ENCODE results near the gene KCP.
A peak's percentile ranks its signal among the peaks of the same experiment; 100 is the strongest.

Gene KCP

DNA sequence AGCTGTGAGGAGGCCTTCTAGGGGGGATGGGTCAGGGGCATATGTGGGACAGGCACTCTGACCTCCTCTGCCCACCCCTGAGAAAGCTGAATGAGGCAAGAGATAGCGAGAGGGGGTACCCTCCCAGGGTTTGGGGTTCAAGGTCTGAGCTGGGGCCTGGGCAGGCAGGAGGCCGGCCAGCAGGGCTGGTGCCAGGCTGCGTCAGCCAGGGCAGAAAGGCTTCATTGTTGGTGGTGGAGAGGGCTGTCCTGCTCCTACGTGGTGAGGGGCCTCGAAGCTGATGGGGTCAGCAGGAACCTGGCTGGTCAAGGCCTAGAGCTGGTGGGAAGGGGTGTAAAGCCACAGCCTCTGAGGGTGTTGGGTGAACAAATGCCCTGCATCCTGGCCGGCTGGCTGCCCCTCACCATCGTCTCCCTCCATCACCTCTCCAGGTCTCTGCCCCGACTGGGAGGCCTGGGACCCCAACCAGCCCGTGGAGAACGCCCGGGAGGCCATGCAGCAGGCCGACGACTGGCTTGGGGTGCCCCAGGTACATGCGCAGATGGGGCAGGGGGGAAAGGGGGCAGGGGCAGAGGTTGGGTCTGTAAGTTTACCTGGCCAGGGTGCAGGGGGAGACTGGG, 73.7 kb downstream of the KCP start:
- no peak for DNase-seq

GRCh38 chr7:128835790-128836641, 74.5 kb downstream of the KCP start:
- no peak for DNase-seq

- DNase-seq, result no peak
Measured at GRCh38 chr7:128835231-128835751, 75.2 kb downstream of the KCP start.

DNA sequence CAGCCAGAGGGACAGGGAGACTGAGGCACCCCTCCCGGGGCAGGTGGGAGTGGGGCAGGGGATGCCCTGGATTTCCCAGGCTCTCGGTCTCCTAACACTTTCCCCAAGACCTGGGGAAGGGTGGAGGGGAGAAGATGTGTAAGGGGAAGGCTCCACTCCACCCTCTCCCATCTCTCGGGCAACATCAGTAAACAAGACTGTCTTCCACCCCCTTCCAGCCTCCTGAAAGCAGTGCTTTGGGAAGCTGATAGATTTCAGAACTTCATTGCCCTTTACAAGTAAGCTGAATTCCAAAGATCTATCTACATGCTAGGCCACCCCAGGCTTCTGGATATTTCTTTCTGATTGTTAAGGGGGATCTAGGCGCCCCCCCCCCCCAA, 76.6 kb downstream of the KCP start:
- DNase-seq, result no peak

DNA sequence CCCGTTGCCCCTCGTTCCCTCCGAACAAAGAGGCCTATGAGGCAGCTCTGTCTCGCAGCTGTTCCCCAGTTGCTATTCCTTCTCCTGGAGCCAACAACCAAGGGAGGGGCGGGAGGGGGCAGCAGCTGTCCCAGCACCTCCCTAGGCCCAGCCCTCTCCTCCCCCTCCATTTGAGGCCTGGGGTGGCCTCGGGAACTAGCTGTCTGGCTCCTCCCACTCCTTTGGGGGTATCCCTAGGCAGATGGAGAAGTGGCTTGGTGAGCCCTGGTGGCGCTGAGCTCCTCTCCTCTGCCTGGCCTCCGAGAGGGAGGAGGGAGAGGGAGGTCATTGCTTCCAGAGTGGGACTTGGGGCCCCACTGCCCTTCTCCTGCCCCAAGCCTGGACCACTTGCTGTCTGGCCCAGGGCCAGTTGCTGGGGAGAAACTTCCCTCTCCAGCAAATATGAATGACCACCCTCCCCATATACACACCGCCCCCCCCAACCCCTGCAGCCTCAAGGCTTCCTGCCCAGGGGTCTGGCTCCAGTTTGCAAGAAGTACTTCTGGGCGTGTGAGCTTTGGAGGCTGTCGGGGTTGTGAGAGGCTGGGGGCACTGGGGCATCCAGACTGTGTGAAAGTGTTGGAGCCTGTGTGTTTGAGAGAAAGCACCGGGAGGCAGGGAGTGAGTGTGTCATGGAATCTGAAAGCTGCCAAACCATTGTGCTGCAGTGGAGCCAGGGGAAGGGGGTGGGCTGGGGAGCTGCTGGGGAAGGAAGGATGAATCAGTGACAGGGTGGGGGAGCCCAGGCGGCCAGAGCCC, 77.2 kb downstream of the KCP start:
- peak; percentile 67 to 78 for DNase-seq

- DNase-seq, result no peak
Measured at GRCh38 chr7:128832880-128833147, 77.7 kb downstream of the KCP start.

DNA sequence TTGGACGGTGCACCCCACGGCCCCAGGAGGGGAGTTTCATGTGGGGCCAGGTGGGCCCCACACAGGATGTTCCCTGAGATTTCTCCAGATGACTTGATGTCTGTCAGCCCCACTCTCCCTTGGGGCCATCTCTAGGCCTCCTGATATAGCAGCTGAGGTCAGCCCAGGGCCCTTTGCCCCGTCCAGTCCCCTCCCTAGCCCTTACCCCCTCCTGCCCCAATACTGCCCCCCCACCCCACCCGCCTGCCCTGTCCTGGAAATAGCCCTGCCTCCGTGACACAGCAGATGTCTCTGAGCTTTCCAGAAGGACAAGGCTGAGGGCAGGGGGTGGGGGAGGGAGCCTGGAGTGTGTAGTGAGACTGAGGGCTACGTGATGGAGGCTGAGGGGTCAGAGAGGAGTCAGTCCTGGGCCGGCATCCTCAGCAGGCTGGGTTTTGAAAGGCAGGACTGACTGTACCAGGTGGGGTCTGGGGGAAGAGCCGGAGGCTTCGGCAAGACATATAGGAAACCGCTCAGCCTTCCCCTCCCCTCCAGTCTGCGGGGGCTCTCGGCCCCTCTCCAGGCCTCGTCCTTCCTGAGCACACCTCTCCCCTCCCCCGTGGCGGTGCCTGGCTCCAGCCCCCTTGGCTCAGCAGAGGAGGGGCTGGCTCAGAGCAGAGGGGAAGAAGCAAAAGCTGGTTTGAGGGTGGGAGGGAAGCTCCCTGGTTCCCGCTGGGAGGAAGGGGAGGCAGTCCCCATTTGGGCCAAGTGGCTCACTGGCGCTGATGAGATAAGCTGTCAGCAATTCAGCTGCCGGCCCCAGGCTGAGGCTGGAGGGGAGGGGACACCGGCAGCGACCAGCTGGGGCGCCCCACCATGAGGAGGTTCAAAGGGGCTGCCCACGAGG, 78.3 kb downstream of the KCP start:
- no peak for DNase-seq

DNA sequence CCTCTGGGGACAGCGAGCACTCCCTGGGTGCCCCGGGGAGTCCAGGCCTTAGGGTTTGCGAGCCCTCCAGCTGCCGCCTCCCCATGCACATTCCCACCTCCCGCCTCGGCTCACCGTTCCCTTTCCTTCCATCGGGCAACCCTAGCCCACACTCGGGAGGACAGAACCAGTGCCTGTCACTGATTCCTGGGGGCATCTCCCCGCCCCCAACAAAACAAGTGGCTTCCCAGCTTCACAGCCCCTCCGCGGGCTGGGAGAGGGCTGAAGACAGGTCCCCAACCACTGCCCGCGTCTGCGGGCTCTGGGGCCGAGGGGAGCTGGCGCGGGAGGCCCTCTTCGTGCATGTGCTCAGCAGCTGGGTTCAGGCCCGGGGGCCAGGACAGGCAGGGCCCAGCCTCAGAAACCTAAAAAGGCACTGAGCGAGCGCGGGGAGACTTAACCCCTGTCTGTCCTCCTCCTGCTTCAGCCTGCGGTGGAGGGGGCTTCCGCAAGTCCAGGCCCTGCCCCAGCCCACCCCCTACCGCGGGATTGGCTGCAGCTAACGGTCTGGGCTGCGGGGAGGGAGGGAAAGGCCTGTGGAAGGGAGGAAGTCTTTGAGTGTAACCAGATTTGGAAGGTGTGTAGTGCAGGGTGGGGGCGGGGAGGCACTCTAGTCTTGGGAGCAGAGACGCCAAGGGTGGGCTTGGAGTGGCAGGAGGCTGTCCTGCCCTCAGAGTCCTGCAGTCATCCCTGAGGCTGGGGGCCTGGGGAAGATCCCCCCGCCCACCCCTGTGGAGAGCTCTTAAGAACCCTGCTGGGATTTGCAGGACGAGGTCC, 79.1 kb downstream of the KCP start:
- peak in 1 of 2 experiments; percentile 8 for DNase-seq

DNA sequence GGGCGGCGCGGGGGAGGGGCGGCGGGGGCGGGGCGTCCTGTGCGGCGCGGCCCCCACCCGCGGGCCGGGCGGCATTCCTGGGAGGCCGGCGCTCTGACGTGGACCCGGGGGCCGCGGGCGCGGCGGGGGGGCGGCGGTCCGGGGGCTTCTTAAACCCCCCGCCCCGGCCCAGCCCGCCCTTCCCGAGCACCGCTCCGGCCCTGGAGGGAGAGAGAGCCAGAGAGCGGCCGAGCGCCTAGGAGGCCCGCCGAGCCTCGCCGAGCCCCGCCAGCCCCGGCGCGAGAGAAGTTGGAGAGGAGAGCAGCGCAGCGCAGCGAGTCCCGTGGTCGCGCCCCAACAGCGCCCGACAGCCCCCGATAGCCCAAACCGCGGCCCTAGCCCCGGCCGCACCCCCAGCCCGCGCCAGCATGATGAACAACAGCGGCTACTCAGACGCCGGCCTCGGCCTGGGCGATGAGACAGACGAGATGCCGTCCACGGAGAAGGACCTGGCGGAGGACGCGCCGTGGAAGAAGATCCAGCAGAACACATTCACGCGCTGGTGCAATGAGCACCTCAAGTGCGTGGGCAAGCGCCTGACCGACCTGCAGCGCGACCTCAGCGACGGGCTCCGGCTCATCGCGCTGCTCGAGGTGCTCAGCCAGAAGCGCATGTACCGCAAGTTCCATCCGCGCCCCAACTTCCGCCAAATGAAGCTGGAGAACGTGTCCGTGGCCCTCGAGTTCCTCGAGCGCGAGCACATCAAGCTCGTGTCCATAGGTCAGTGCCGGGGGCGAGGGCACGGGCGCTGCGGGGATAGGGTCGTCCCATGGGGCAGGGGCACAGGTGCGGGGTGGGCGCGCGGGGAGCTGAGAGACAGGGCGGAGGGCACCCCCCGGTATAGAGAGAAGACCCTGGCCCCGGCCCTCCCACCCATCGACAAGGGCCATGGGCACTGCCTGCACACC, 80.0 kb downstream of the KCP start, which contains the start of gene FLNC:
Gene FLNC (plus strand): TSS at position 176 of the 947 bp plus-strand sequence. CDS start 232 bp downstream, at position 408.
- DNase-seq, result peak; percentile 13 to 26

GRCh38 chr7:128829391-128830166, 80.9 kb downstream of the KCP start:
- peak in 1 of 2 experiments; percentile 15 for DNase-seq

DNA sequence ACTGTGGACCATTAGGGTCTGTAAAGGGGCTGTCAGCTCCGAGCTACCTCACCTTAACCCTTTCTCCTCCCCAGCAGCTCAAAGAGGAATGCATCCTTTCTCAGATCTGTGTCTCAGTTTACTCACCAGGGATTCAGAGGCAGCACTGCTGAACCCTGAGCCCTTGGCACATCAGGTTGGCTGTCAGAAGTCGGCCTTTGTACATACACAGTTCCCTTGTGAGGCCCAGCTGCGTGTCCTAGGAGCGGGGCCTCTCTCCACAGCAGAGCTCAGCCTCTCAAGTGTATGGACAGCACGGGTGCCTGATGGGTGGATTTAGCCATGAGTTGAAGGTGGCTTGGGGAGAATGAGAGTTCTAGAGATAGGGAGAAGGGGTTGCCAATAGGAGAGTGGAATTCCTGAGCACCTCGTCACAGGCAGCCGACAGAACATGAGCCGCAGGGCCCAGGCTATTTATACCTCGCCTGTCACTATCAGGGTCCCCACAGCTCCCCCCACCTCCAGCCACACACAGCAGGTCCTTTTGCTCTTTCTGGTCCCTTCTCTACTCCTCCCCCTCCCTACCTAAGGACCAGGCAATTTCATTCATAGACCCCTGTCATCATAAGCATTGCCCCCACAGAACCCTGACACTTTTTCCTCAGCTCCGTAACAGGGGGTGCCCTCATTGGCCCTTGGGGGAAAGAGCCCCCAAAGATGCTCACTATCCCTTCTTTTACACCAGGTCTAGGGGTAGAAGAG, 82.4 kb downstream of the KCP start:
- DNase-seq, result no peak

DNA sequence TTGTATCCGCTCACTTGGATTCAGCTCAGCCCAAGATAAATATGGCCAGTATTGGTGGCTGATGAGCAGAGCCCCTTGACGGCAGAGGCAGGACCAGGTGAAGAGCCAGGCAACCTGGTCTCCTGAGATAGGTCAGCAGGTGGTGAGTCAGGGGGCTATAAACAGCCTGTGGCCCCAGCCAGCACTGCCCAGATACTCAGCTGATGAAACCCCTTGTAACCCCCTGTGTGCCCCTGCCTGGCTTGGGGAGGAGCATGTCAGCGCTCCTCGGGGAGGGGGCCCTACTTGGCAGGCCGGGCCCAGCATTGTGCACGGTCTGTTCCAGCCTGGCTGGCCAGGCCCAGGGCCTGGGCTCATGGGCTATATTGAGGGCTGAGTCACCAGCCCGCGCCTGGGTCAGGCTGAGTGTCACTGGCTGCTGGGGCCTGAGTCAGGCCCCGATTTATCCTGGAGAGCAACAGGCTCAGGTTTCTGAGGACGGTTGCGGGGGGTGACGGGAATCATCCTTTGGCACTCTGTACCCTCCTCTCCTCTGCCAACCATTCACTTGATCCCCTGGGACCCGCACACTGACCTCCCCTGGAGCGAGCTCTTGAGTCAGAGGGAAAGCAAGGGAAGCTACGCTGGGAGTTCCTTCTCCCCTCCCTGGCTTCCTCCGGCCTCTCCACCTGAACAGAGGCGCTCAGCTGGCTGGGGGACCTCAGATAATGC, 83.1 kb downstream of the KCP start:
- DNase-seq, result no peak

GRCh38 chr7:128826916-128827247, 83.6 kb downstream of the KCP start:
- no peak for DNase-seq

All from Kasumi-1 (cell line).